NCI-H774 (cell line): ENCODE measurements around the gene KIAA1143.
A peak's percentile ranks its signal among the peaks of the same experiment; 100 is the strongest.

Source experiments
- DNase-seq: peaks from one replicate; lab custom pipeline; 2025; lab: John Stamatoyannopoulos, UW

Gene KIAA1143

DNA sequence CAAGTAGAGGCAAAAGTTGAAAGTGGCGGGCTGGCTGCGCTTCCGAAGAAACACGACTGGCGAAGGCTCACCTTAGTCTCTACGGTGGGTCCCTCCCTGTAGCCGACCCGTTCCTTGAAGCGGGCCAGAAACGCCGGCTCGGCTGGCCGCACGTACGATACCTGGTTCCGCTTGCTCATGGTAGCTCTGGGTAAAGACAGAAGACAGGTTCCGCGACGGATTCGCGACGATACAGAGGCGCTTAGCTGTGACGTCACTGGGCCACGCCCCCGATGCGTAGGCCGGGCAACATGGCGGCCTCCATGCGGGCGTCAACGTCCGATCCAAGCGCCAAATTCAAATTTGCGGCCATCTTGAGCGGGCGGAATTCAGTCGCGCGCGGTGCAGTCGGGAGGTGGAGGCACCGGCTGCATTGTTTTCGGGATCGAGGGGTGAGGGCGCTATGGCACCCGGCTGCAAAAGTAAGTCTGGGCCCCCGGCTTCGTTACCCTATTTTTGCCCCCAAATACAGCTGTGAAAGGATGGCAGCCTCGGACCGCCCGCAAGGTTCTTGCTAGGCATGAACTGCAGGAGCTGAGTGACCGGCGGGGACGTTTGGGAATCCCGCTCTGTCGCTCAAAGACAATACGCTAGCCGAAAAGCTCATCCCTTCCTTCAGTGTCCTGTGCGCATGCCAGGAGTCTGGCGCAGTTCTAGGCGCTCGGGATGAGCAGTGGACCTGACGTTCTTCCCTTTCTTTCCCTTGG lies at the start of gene KIAA1143, which contains the start of gene KIF15:
KIAA1143 (minus strand) TSS at position 196 of the 746 bp plus-strand sequence; CDS start at position 179, 17 bp downstream.
KIF15 (plus strand) TSS at position 371 of the 746 bp plus-strand sequence; CDS start at position 443, 72 bp downstream.
- peak; percentile 89 for DNase-seq

DNA sequence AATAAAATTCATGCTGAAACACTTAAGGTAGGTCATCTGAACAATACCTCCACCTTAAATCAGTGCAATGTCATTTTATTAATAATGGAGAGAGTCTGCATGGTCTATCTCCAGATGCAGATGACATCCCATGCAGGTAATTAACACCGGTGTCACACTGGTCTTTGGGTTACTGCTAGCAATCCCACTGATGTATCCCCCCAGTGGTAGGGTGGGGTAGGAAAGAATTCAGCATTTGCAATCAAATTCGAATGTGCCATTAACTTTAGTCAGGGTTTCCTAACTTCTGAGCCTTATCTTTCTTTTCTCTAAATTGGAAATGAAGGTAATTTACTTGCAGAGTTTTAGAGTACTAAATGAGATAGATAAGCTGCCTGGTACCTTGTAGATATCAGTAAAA lies 44.5 kb upstream of the KIAA1143 start:
- DNase-seq = no peak

GRCh38 chr3:44803298-44803697 lies 41.9 kb upstream of the KIAA1143 start:
- DNase-seq = no peak

DNA sequence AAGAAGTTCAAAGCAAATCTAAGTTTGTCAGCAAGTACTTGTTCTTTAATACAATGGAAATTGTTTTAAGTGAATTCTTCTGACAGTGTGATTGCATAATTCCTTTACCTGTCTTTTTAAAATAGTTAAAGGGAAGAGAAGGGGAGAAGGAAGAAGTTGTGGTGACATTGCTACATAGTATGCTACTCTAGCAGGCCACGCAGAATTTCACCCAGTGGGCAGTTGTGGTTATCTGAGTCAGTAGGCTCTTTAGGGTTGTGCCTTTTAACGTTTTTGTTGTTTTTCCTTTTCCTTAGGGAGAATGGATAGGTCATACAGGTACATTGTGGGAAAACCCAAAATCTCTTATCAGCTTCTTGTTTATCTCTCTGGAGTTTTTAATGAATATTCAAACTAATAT lies 40.6 kb upstream of the KIAA1143 start:
- no peak for DNase-seq

- no peak for DNase-seq
These were observed 33.8 kb upstream of the KIAA1143 start for GRCh38 chr3:44795197-44795596.

- DNase-seq = no peak
These were observed 21.5 kb upstream of the KIAA1143 start for GRCh38 chr3:44782891-44783290.

GRCh38 chr3:44772099-44772442 lies 10.7 kb upstream of the KIAA1143 start:
- no peak for DNase-seq

DNA sequence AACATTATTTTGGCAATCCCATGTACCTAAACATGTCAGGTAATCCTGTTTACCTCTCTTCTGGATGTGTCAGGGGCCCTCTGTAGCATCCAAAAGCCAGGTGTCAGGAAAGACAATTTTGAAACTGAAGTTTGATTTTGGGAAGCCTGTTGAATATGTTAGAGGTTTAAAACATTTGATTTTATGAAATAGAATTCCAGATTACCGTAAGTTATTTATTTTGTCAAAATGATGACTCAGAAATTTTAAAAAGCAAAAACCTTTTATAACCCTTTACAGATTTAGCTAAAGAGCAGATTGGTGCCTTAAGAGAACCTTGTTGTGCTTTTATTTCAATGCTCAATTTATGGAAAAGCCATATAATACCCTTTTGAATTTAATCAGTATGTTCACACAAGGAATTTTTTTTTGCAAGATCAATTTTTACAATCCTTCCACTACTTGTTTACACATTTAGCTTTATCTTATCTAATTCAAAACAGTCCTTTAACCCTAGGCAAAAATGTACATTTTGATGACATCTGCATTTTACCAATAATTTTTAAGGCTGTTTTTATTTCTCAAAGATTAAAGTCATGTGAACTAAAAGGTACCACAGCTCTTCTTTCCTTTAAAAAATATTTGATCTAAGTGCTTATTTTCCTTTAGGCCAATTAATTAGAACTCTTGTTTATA lies 10.1 kb upstream of the KIAA1143 start:
- no peak for DNase-seq

DNA sequence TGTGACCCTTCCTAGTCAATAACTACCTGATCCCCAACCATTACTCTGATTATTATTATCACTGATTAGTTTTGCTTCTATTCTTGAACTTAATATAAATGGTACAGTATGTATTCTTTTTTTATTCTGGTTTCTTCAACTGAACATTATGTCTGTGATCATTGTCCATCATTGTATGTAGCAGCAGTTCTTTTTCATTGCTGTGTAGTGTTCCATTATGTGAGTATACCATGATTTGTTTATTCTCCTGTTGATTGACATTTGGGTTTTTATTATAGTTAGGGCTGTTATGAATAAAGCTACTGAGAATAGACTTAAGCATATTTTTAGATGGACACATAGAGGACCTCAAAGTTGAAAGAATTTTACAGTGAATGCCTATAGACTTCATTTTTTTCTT lies 2.8 kb upstream of the KIAA1143 start:
- no peak for DNase-seq

- no peak for DNase-seq
These were observed 1.3 kb upstream of the KIAA1143 start for GRCh38 chr3:44762690-44763089.

- no peak for DNase-seq
These were observed 805 bp upstream of the KIAA1143 start for GRCh38 chr3:44762170-44762677.

DNA sequence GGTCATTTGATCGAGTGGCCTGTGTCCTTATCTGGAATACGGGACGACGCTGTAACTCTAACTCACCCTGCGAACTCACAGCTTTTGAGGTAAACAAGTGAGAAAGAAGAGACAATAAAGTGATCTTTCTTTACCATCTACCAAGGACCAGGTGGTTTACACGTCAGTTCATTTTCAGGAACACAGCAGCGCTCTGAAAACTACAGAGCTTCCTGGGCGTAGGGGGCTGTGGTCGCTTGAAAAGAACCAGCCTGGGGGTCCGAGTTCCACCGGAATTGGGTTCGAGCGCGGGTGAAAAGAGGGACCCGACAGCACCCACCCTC lies 357 bp downstream of the KIAA1143 start:
- DNase-seq = no peak

- no peak for DNase-seq
These were observed 26.7 kb downstream of the KIAA1143 start for GRCh38 chr3:44734646-44735168.

DNA sequence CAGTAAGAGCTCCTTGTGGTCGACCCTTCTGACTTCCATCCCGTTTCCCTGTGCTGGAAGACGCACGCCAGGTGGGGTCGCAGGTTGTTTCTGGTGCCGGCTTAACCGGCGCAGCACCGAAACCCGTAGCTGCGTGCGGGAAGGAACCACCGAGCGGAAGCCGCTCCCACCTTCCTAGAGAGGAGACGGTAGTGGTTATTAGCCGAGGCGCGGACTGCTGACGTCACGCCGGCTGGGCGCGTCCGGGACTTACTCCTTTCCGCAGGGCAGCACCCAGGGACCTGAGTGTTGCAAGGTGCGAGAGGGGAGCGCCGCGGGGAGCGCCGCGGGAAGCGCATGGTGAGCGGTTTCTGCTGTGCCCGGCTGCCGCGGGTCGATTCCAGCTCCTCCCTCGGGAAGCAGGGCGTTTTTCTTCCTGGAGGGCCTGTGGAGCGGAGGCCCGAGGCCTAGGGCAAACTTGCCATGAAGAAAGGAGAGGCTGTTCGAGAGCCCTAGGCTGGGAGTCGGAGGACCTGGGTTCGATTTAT lies 32.0 kb downstream of the KIAA1143 start, which contains the start of gene ZNF501:
ZNF501 (plus strand) TSS at position 252 of the 527 bp plus-strand sequence. CDS start 4,787 bp downstream, outside the sequence.
- peak; percentile 39 for DNase-seq

- no peak for DNase-seq
These were observed 39.4 kb downstream of the KIAA1143 start for GRCh38 chr3:44722103-44722401.

DNA sequence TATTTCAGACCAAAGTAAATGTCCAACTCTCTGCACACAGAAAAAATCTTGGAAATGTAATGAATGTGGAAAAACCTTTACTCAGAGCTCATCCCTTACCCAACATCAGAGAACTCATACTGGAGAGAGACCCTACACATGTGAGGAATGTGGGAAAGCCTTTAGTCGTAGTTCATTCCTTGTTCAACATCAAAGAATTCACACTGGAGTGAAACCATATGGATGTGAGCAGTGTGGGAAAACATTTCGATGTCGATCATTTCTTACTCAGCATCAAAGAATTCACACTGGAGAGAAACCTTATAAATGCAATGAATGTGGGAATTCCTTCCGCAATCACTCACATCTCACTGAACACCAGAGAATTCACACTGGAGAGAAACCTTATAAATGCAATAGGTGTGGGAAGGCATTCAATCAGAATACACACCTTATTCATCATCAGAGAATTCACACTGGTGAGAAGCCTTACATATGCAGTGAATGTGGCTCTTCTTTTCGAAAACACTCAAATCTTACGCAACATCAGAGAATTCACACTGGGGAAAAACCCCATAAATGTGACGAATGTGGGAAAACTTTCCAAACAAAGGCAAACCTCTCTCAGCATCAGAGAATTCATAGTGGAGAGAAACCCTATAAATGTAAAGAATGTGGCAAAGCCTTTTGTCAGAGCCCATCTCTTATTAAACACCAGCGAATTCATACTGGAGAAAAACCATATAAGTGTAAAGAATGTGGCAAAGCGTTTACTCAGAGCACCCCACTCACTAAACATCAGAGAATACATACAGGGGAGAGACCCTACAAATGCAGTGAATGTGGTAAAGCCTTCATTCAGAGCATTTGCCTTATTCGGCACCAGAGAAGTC lies 40.0 kb downstream of the KIAA1143 start:
- no peak for DNase-seq

GRCh38 chr3:44712455-44713075 lies 48.9 kb downstream of the KIAA1143 start, which contains the start of gene ZNF502:
Gene ZNF502 (plus strand): TSS chr3:44712660. CDS start chr3:44720262, 7,602 bp downstream.
- DNase-seq = no peak
